K562 (cell line): ENCODE measurements around the gene SLC22A12. TPM values are rescaled to one million over a fixed set of nuclear protein-coding genes. Genes with fewer than 3 reads are reported as not detected.
A peak's percentile ranks its signal among the peaks of the same experiment; 100 is the strongest.

Experiments
- ATAC-seq: fragments of 200-7000 bp; cut with Tn5 transposase; 3 replicates; pipeline ENCODE4 v1.9.1; 2020; ENCODE audit warnings: moderate library complexity
- BruUV-seq: library from RNA; stranded (reverse); fragments of 400-500 nt; replicated peaks from 2 replicates; lab custom pipeline; 2021; lab: Mats Ljungman, UMichigan
- CTCF ChIA-PET: fragments of 300-600 bp; formaldehyde crosslinking; extraction: SDS; loops from one replicate; lab custom pipeline; 2021; ENCODE audit warnings: low intra/inter-chr PET ratio; lab: Yijun Ruan, JAX
- POLR2A ChIA-PET: fragments of 300-600, 350-650 bp; sonication (Branson Sonifier 250); formaldehyde crosslinking; extraction: SDS; loops from one replicate; lab custom pipeline; 2021; ENCODE audit warnings: antibody characterized with exemption, inconsistent platforms; lab: Yijun Ruan, JAX
- DNase-seq, 4 experiments: peaks; one replicate each; pipeline versions ENCODE4 v3.0.0 to v3.0.0-alpha.2; 2011 to 2018; ENCODE audit warnings: low spot score in 3 of 4, mixed read lengths in 3 of 4; ENCODE audit errors: extremely low read depth in 1 of 4
- FAIRE-seq: peaks from 2 replicates; lab custom pipeline; 2011; peaks lifted over from hg19 to GRCh38; lab: Jason Lieb, UNC
- H2AFZ ChIP-seq: 2 replicates; pipeline ENCODE4 v1.6.0; 2011; ENCODE audit warnings: low read depth, low read length, control low read depth, inconsistent platforms
- H3K27ac ChIP-seq: fragments of 200-600 bp; 3 replicates; pipeline ENCODE4 v1.8.0; 2011; ENCODE audit warnings: low read depth, mild to moderate bottlenecking, control low read depth, inconsistent platforms, low read length, moderate library complexity, mixed read lengths; ENCODE audit errors: extremely low read depth
- H3K27me3 ChIP-seq, 2 experiments: fragments of 300-600 bp in 1 of 2; 2 replicates in 1 of 2; 3 replicates in 1 of 2; pipeline versions ENCODE4 v1.6.0 to v1.8.0; 2011; ENCODE audit warnings: inconsistent platforms in 2 of 2, low read length in 2 of 2, mild to moderate bottlenecking in 1 of 2, mixed read lengths in 1 of 2, moderate library complexity in 1 of 2; ENCODE audit not compliant: control insufficient read depth in 2 of 2, insufficient read depth in 2 of 2
- H3K36me3 ChIP-seq: fragments of 300-600 bp; 3 replicates; pipeline ENCODE4 v1.8.0; 2011; ENCODE audit warnings: mild to moderate bottlenecking, low read length, inconsistent platforms; ENCODE audit not compliant: control insufficient read depth, insufficient read depth
- H3K4me1 ChIP-seq, 2 experiments: fragments of 200-600 bp in 1 of 2; replicated peaks in 1 of 2; 2 replicates in 1 of 2; 3 replicates in 1 of 2; pipeline versions ENCODE4 v1.5.1 to v1.8.0; 2011; ENCODE audit warnings: inconsistent platforms in 2 of 2, low read length in 2 of 2, mild to moderate bottlenecking in 1 of 2, mixed read lengths in 1 of 2, moderate library complexity in 1 of 2; ENCODE audit not compliant: control insufficient read depth in 2 of 2, insufficient read depth in 2 of 2
- H3K4me2 ChIP-seq: 2 replicates; pipeline ENCODE4 v1.6.1; 2011; ENCODE audit warnings: low read length, control low read depth, inconsistent platforms, mixed read lengths; ENCODE audit not compliant: insufficient read depth
- H3K4me3 ChIP-seq: fragments of 200-600 bp; sonication (generic), shearing (Covaris generic); 2 replicates; pipeline ENCODE4 v1.5.1; 2016; ENCODE audit warnings: control low read depth, inconsistent platforms
- H3K79me2 ChIP-seq: fragments of 200-600 bp; 3 replicates; pipeline ENCODE4 v1.8.0; 2011; ENCODE audit warnings: low read length, inconsistent platforms; ENCODE audit not compliant: control insufficient read depth, insufficient read depth
- H3K9ac ChIP-seq, 2 experiments: 2 replicates each; pipeline versions ENCODE4 v1.6.0 to v1.6.1; 2011; ENCODE audit warnings: low read depth in 2 of 2, low read length in 2 of 2, control low read depth in 1 of 2, inconsistent platforms in 1 of 2, mild to moderate bottlenecking in 1 of 2, mixed read lengths in 1 of 2; ENCODE audit not compliant: insufficient read depth in 1 of 2
- H3K9me1 ChIP-seq: one replicate; pipeline ENCODE4 v1.6.0; 2011; ENCODE audit warnings: inconsistent platforms, mild to moderate bottlenecking, low read length, moderate library complexity; ENCODE audit not compliant: control insufficient read depth, insufficient read depth
- H3K9me3 ChIP-seq: replicated peaks from 2 replicates; pipeline ENCODE4 v1.5.1; 2011; ENCODE audit warnings: low read depth, low read length, inconsistent platforms; ENCODE audit not compliant: control insufficient read depth, insufficient read depth
- H4K20me1 ChIP-seq: replicated peaks from 2 replicates; pipeline ENCODE4 v1.6.1; 2011; ENCODE audit warnings: low read length, inconsistent platforms, mixed read lengths; ENCODE audit not compliant: control insufficient read depth, insufficient read depth
- CHCHD3 ChIP-seq: fragments of 250-450 bp; sonication (Bioruptor Pico); IDR thresholded peaks from 2 replicates; pipeline ENCODE4 v2.1.2; 2022; ENCODE audit warnings: mild to moderate bottlenecking
- CREBBP ChIP-seq: IDR thresholded peaks from one replicate; pipeline ENCODE4 v1.6.1; 2012; ENCODE audit warnings: low read depth, mild to moderate bottlenecking, control low read depth, inconsistent platforms, low read length
- MYC ChIP-seq, 2 experiments: fragments of 250-450 bp in 1 of 2; sonication (Bioruptor Pico) in 1 of 2; IDR thresholded peaks; 2 replicates each; pipeline versions ENCODE4 v1.5.1 to v1.6.1; 2012 to 2021; ENCODE audit warnings: low read depth in 2 of 2, borderline replicate concordance in 1 of 2, improper control_type of control experiment in 1 of 2, low read length in 1 of 2, mild to moderate bottlenecking in 1 of 2, moderate library complexity in 1 of 2
- ZKSCAN1 ChIP-seq: fragments of 150-350 bp; IDR thresholded peaks from 2 replicates; pipeline ENCODE4 v1.6.1; 2016; ENCODE audit warnings: low read depth, low read length
- WGBS: fragments of 100-300 bp; shearing (Covaris generic); methylation state at CpG from one replicate; pipeline ENCODE4 v1.1.6; 2016; ENCODE audit warnings: low coverage, mixed read lengths; ENCODE audit not compliant: insufficient coverage; ENCODE audit errors: missing lambda C conversion rate; 5-methylcytosine and 5-hydroxymethylcytosine counted together
- in situ Hi-C: fragments of 300-500 bp; cut with MboI; formaldehyde crosslinking; loops from 4 replicates; pipeline ENCODE4 v1.15.0; 2018; ENCODE audit warnings: inconsistent platforms, mixed read lengths
- intact Hi-C: fragments of 100-400 bp; cut with micrococcal nuclease; formaldehyde crosslinking; loops from 2 replicates; pipeline ENCODE4 v1.14.2; 2022
- polyA plus RNA-seq, 8 experiments: library from polyadenylated mRNA; depleted of rRNA in 4 of 8; stranded (reverse) in 5 of 8; unstranded in 3 of 8; fragments of >200 nt; fragmentation: Nextera tagmentation in 2 of 8; fragmentation: Illumina TruSeq in 1 of 8; extraction: Ambion mirVana in 2 of 8; extraction: Trizol in 1 of 8; gene quantifications; 2 replicates each; pipeline versions ENCODE4 v1.2.1 to v1.2.3, GENCODE V29; 2011 to 2014; ENCODE audit warnings: inconsistent platforms in 1 of 8, missing spikeins in 1 of 8
- total RNA-seq, 7 experiments: library from RNA; depleted of rRNA in 6 of 7; stranded (reverse); fragments of >200 nt in 6 of 7; fragmentation: Illumina TruSeq in 2 of 7; extraction: Trizol in 2 of 7; gene quantifications; 2 replicates each; pipeline versions ENCODE4 v1.2.1 to v1.2.3, GENCODE V29; 2011 to 2021; ENCODE audit warnings: low replicate concordance in 1 of 7

Gene SLC22A12
- total and polyA plus RNA-seq, 9 of the 15 experiments (the other 6 are each of a cell fraction or from before 2014, with no cell fraction given), result not detected

GRCh38 chr11:64594159-64594939 is 3.3 kb downstream of the SLC22A12 start:
- no peak overlapping the region for H3K9ac ChIP-seq
- H3K27me3 ChIP-seq, result peaks cover 13 to 64% of the 10 kb centered on the region in 2 experiments; a peak in 3 of 5 replicates
- intact Hi-C loops (no loop called here), in situ Hi-C loops (no loop called here)
- no peak overlapping the region for H3K4me2 ChIP-seq
- no peak overlapping the region for H3K27ac ChIP-seq
- ATAC-seq (no peak), DNase-seq (no peak), FAIRE-seq (no peak)
- no peak overlapping the region for H3K4me3 ChIP-seq
- H3K79me2 ChIP-seq, result no peaks in the 10 kb centered on the region
- no TSS peak for BruUV-seq
- no peak overlapping the region for H2AFZ ChIP-seq
- no peaks in the 10 kb centered on the region; the same call in 1 of the 2 replicates for H3K9me3 ChIP-seq
- CTCF ChIA-PET, result no interaction called here
- POLR2A ChIA-PET, result no interaction called here
- no peaks in the 10 kb centered on the region for H3K36me3 ChIP-seq
- H4K20me1 ChIP-seq, result 0 out of 2 replicates have a peak, but pooled peaks cover 5% of the 10 kb centered on the region
- WGBS, result 9% methylated on average over 10 of the region's 14 CpGs
- H3K4me1 ChIP-seq, result peaks cover 0 to 20% of the 10 kb centered on the region in 2 experiments; a peak in 2 of 5 replicates
- H3K9me1 ChIP-seq, result no peaks in the 10 kb centered on the region
- TF ChIP-seq MYC (IDR thresholded peaks at IDR 0.05; ENCODE audit: low read depth, low read length) (no peak), MYC (CRISPR knock-in tag; IDR thresholded peaks at IDR 0.05; ENCODE audit: borderline replicate concordance, low read depth) (no peak), CHCHD3 (CRISPR knock-in tag) (no peak), ZKSCAN1 (peak; percentile 69; the same call in 1 of the 2 replicates), CREBBP (peak; percentile 14)
- TF ChIP-seq, all 486 proteins: peak for 2
